OCI-LY1 (cell line): ENCODE results near the gene DEAF1.

Source experiments
- H2AFZ ChIP-seq: fragments of 200-600 bp; sonication (generic), shearing (Covaris generic); 2 replicates; pipeline ENCODE4 v1.6.0; 2014; ENCODE audit warnings: antibody characterized with exemption, mild to moderate bottlenecking, low read length
- H3F3A ChIP-seq: fragments of 200-600 bp; sonication (generic), shearing (Covaris generic); 2 replicates; pipeline ENCODE4 v1.6.0; 2014; ENCODE audit warnings: mild to moderate bottlenecking, antibody characterized with exemption, low read length, moderate library complexity; ENCODE audit not compliant: insufficient read depth
- H3K27ac ChIP-seq: fragments of 200-600 bp; sonication (generic); 2 replicates; pipeline ENCODE4 v1.5.1; 2014; ENCODE audit warnings: low read length, mixed run types, mild to moderate bottlenecking, low read depth; ENCODE audit not compliant: poor library complexity, severe bottlenecking
- H3K27me3 ChIP-seq: fragments of 200-600 bp; sonication (generic); 2 replicates; pipeline ENCODE4 v1.6.0; 2014; ENCODE audit warnings: antibody characterized with exemption, mild to moderate bottlenecking, low read length, moderate library complexity; ENCODE audit not compliant: insufficient read depth
- H3K36me3 ChIP-seq: fragments of 200-600 bp; sonication (generic); 2 replicates; pipeline ENCODE4 v1.6.1; 2014; ENCODE audit warnings: mild to moderate bottlenecking, antibody characterized with exemption, low read length, moderate library complexity, mixed read lengths; ENCODE audit not compliant: insufficient read depth
- H3K4me1 ChIP-seq: fragments of 200-600 bp; sonication (generic); 2 replicates; pipeline ENCODE4 v1.5.1; 2014; ENCODE audit warnings: mild to moderate bottlenecking, low read length, moderate library complexity; ENCODE audit not compliant: insufficient read depth, severe bottlenecking
- H3K4me2 ChIP-seq: fragments of 200-600 bp; sonication (generic), shearing (Covaris generic); 2 replicates; pipeline ENCODE4 v1.6.1; 2014; ENCODE audit warnings: low read length
- H3K4me3 ChIP-seq: fragments of 200-600 bp; sonication (generic); 2 replicates; pipeline ENCODE4 v1.5.1; 2014; ENCODE audit warnings: low read length, low read depth, mild to moderate bottlenecking, mixed read lengths; ENCODE audit not compliant: poor library complexity, severe bottlenecking
- H3K79me2 ChIP-seq: fragments of 200-600 bp; shearing (Covaris generic); 2 replicates; pipeline ENCODE4 v1.6.1; 2016; ENCODE audit warnings: mixed run types, low read length, mixed read lengths; ENCODE audit not compliant: insufficient read depth
- H3K9ac ChIP-seq: fragments of 200-600 bp; sonication (generic), shearing (Covaris generic); 2 replicates; pipeline ENCODE4 v1.6.1; 2014; ENCODE audit warnings: mild to moderate bottlenecking, low read length, mixed read lengths
- H3K9me2 ChIP-seq: fragments of 200-600 bp; sonication (generic), shearing (Covaris generic); 2 replicates; pipeline ENCODE4 v1.6.1; 2014; ENCODE audit warnings: low read depth, mild to moderate bottlenecking, low read length, mixed read lengths
- H3K9me3 ChIP-seq: fragments of 200-600 bp; shearing (Covaris generic); 2 replicates; pipeline ENCODE4 v1.6.1; 2014; ENCODE audit warnings: low read length, mixed read lengths
- H4K20me1 ChIP-seq: fragments of 200-600 bp; sonication (generic), shearing (Covaris generic); 2 replicates; pipeline ENCODE4 v1.6.0; 2016; ENCODE audit warnings: mild to moderate bottlenecking, low read length; ENCODE audit not compliant: insufficient read depth
- EZH2 ChIP-seq: fragments of 200-600 bp; sonication (generic), shearing (Covaris generic); IDR thresholded peaks from 2 replicates; pipeline ENCODE4 v1.8.0; 2017; ENCODE audit warnings: borderline replicate concordance, mixed run types, mild to moderate bottlenecking, antibody characterized with exemption, low read length, moderate library complexity, mixed read lengths
- TF ChIP-seq, protein P1 (sequence below): fragments of 200-600 bp; sonication (generic), shearing (Covaris generic); IDR thresholded peaks from 2 replicates; pipeline ENCODE4 v1.5.1; 2017; ENCODE audit warnings: mild to moderate bottlenecking, antibody characterized with exemption, low read length, moderate library complexity, mixed read lengths

Gene DEAF1

DNA sequence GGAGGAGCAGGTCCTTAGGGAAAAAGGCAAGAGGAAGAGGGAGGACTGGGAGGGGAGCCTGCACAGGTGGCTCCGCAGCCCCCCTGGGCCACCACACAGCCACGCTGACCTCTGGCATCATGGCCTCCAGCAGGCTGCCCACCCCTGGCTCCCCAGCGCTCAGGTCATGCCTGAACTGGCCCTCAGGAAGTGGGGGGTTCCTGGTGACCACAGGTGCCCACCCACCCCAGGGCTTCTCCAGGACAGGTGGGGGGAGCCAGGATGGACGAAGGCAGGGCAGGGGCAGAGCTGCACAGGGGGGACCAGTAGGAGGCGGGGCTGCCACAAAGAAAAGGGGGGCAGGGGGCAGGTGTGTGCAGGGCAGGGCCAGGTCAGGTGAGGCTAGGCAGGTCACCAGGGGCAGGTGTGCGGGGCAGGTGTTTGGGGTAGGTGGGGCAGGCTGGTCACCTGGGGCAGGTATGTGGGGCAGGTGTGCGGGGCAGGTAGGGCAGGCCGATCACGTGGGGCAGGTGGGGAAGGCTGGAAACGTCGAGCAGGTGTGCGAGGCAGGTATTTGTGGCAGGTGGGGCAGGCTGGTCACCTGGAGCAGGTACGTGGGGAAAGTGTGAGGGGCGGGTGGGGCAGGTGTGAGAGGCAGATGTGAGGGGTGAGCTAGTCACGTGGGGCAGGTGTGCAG, 997 bp downstream of the DEAF1 start:
- Histone ChIP-seq H4K20me1 (no peaks in the 10 kb centered on the region), H2AFZ (no peak overlapping the region), H3K9me3 (no peaks in the 10 kb centered on the region), H3K27me3 (no peaks in the 10 kb centered on the region), H3K79me2 (no peaks in the 10 kb centered on the region), H3F3A (no peaks in the 10 kb centered on the region), H3K27ac (peak overlapping the region; percentile 22), H3K9ac (peak overlapping the region; percentile 11; the same call in 1 of the 2 replicates), H3K4me1 (peaks cover 37% of the 10 kb centered on the region), H3K9me2 (no peaks in the 10 kb centered on the region), H3K4me3 (peak overlapping the region; percentile 89), H3K36me3 (peaks cover 6% of the 10 kb centered on the region; the same call in 1 of the 2 replicates), H3K4me2 (peak overlapping the region; percentile 65)
- TF ChIP-seq, protein P1, sequence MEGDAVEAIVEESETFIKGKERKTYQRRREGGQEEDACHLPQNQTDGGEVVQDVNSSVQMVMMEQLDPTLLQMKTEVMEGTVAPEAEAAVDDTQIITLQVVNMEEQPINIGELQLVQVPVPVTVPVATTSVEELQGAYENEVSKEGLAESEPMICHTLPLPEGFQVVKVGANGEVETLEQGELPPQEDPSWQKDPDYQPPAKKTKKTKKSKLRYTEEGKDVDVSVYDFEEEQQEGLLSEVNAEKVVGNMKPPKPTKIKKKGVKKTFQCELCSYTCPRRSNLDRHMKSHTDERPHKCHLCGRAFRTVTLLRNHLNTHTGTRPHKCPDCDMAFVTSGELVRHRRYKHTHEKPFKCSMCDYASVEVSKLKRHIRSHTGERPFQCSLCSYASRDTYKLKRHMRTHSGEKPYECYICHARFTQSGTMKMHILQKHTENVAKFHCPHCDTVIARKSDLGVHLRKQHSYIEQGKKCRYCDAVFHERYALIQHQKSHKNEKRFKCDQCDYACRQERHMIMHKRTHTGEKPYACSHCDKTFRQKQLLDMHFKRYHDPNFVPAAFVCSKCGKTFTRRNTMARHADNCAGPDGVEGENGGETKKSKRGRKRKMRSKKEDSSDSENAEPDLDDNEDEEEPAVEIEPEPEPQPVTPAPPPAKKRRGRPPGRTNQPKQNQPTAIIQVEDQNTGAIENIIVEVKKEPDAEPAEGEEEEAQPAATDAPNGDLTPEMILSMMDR = no peak

DNA sequence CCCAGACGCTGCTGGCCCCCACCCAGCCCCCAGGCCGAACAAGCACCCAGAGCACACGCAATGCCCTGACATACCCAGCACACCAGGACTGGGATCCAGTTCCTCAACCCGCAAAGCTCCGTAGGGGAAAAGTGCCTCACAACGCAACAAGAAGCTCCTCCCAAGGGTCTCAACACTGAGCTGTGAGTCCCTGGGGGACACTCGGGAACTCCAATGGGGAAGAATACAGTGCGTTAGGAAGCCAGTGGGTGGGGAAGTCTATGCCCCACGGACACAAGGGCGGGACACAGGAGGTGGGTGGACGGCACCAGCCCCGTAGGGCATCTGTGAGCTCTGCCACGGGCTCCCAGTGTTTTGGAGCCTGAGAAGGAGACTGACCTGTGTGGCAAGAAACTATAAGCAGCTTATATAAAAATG, 1.6 kb downstream of the DEAF1 start:
- Histone ChIP-seq H3K4me3 (peak overlapping the region; percentile 89), H3K36me3 (peaks cover 11% of the 10 kb centered on the region), H2AFZ (no peak overlapping the region), H3K9me3 (no peaks in the 10 kb centered on the region), H3F3A (no peaks in the 10 kb centered on the region), H3K9ac (peak overlapping the region; percentile 11; the same call in 1 of the 2 replicates), H3K27ac (peak overlapping the region; percentile 22), H3K79me2 (no peaks in the 10 kb centered on the region), H4K20me1 (no peaks in the 10 kb centered on the region), H3K9me2 (no peaks in the 10 kb centered on the region), H3K27me3 (no peaks in the 10 kb centered on the region), H3K4me1 (peaks cover 37% of the 10 kb centered on the region), H3K4me2 (peak overlapping the region; percentile 65)
- no peak for TF ChIP-seq EZH2
- TF ChIP-seq, protein P1 = no peak

DNA sequence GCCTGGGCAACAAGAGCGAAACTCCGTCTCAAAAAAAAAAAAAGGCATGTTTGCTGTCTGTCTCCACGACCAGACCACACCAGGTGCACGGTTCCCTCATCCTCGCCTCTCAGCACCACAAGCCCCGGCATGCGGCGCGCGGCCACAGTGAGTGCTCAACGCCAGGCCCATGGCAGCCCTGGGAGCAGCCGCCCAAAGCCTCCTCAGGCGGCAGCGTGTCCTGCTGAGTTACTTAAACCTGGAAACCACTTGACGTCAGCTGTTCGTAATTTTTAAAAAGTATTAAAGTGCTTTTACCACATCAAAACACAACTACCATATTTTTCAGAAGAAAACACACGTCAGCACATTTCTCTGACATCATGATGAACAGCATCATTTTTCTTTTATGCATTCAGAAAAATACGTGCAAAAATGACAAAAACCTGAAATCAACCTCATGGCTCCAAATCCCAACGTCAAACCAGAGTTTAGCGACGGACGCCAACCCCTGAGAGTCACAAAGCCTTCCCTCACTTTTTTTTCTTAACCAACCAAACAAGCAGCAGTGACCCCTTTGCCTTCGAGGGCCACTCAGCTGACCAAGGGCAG, 2.1 kb downstream of the DEAF1 start:
- H3K27ac ChIP-seq = peak overlapping the region; percentile 22
- peaks cover 33% of the 10 kb centered on the region for H3K4me1 ChIP-seq
- H3K9me2 ChIP-seq = no peaks in the 10 kb centered on the region
- no peak for TF ChIP-seq EZH2
- TF ChIP-seq, protein P1 = no peak
- H3K9me3 ChIP-seq = no peaks in the 10 kb centered on the region
- H3K4me3 ChIP-seq = peak overlapping the region; percentile 89
- H3K79me2 ChIP-seq = no peaks in the 10 kb centered on the region
- H3K9ac ChIP-seq = peak overlapping the region; percentile 11; the same call in 1 of the 2 replicates
- no peaks in the 10 kb centered on the region for H3K27me3 ChIP-seq
- H4K20me1 ChIP-seq = no peaks in the 10 kb centered on the region
- peaks cover 16% of the 10 kb centered on the region for H3K36me3 ChIP-seq
- H3F3A ChIP-seq = no peaks in the 10 kb centered on the region
- H3K4me2 ChIP-seq = peak overlapping the region; percentile 65; the same call in 1 of the 2 replicates
- no peak overlapping the region for H2AFZ ChIP-seq
